Thoracic aorta (tissue), 2 donors: ENCODE results near the gene TBX4. TPM values are rescaled to one million over a fixed set of nuclear protein-coding genes. Genes with fewer than 3 reads are reported as not detected.

Source experiments
- ATAC-seq: fragments of 150-250 bp; one replicate; pipeline ENCODE4 v1.8.0; 2017; ENCODE audit warnings: low read depth; ENCODE audit not compliant: insufficient number of reproducible peaks, low FRiP score
- DNase-seq: peaks from one replicate; pipeline ENCODE4 v3.0.0-alpha.2; 2020; ENCODE audit warnings: low spot score
- H3K27ac ChIP-seq, 2 donors: fragments of 200-600 bp; sonication (generic); 1 replicate in 1 of 2; 2 replicates in 1 of 2; pipeline ENCODE4 v1.5.1; 2016; ENCODE audit warnings: mild to moderate bottlenecking in 2 of 2, moderate library complexity in 2 of 2
- H3K27me3 ChIP-seq: fragments of 200-600 bp; sonication (generic); replicated peaks from 2 replicates; pipeline ENCODE4 v1.6.0; 2016; ENCODE audit warnings: mild to moderate bottlenecking; ENCODE audit not compliant: insufficient read depth
- H3K36me3 ChIP-seq: fragments of 200-600 bp; sonication (generic); one replicate; pipeline ENCODE4 v1.5.1; 2016
- H3K4me1 ChIP-seq, 2 donors: fragments of 200-600 bp; sonication (generic); 1 replicate in 1 of 2; 2 replicates in 1 of 2; pipeline versions ENCODE4 v1.5.1 to v1.6.0; 2016; ENCODE audit warnings: low read depth in 2 of 2, mild to moderate bottlenecking in 1 of 2; ENCODE audit not compliant: control insufficient read depth in 1 of 2
- H3K4me3 ChIP-seq: fragments of 200-600 bp; sonication (generic); 2 replicates; pipeline ENCODE4 v1.5.1; 2016; ENCODE audit warnings: mild to moderate bottlenecking
- H3K9me3 ChIP-seq: fragments of 200-600 bp; sonication (generic); 2 replicates; pipeline ENCODE4 v1.5.1; 2016
- total RNA-seq, 2 donors: library from RNA; depleted of rRNA; stranded (reverse); fragments of >200 nt; gene quantifications; one replicate each; pipeline versions ENCODE4 v1.1.0 to v1.2.3, GENCODE V29; 2016
- TF ChIP-seq, protein P1 (sequence below): fragments of 200-600 bp; sonication (generic); IDR thresholded peaks from one replicate; pipeline ENCODE4 v1.5.1; 2019; ENCODE audit warnings: antibody characterized with exemption

Gene TBX4
- total RNA-seq, 2 donors from 2014 or later: not detected

DNA sequence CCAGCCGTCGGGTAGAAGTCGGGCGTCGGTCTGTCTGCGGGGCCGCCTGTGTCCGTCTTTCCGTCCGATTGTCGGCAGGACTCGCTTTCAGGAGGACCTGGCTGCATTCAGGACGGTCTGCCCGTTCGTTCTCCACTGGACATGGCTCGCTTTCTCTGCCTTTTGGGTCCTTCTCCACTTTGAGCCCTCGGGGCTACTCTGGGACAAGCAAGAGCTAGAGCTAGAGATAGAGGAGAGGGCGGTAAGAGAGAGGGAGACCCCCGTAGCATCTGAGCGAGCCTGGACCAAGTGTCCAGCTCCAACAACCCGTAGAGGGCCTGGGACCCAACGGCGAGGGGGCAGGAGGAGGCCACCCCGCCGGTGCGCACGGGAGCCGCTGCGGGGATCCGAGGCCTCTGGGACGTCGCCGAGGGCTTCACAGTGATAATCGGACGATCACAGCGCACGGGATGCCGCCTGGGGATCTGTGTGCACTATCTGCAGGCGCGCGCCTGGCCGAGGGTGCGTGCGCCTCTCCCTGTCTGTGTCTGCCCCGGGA lies 4.5 kb downstream of the TBX4 start:
- DNase-seq (no peak), ATAC-seq (no peak)
- Histone ChIP-seq H3K4me1 (peaks cover 10 to 24% of the 10 kb centered on the region in 2 donors), H3K4me3 (peak overlapping the region; percentile 66), H3K27ac (no peak overlapping the region), H3K9me3 (no peaks in the 10 kb centered on the region), H3K27me3 (peaks cover 41% of the 10 kb centered on the region), H3K36me3 (no peaks in the 10 kb centered on the region)
- TF ChIP-seq, protein P1, sequence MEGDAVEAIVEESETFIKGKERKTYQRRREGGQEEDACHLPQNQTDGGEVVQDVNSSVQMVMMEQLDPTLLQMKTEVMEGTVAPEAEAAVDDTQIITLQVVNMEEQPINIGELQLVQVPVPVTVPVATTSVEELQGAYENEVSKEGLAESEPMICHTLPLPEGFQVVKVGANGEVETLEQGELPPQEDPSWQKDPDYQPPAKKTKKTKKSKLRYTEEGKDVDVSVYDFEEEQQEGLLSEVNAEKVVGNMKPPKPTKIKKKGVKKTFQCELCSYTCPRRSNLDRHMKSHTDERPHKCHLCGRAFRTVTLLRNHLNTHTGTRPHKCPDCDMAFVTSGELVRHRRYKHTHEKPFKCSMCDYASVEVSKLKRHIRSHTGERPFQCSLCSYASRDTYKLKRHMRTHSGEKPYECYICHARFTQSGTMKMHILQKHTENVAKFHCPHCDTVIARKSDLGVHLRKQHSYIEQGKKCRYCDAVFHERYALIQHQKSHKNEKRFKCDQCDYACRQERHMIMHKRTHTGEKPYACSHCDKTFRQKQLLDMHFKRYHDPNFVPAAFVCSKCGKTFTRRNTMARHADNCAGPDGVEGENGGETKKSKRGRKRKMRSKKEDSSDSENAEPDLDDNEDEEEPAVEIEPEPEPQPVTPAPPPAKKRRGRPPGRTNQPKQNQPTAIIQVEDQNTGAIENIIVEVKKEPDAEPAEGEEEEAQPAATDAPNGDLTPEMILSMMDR: no peak

DNA sequence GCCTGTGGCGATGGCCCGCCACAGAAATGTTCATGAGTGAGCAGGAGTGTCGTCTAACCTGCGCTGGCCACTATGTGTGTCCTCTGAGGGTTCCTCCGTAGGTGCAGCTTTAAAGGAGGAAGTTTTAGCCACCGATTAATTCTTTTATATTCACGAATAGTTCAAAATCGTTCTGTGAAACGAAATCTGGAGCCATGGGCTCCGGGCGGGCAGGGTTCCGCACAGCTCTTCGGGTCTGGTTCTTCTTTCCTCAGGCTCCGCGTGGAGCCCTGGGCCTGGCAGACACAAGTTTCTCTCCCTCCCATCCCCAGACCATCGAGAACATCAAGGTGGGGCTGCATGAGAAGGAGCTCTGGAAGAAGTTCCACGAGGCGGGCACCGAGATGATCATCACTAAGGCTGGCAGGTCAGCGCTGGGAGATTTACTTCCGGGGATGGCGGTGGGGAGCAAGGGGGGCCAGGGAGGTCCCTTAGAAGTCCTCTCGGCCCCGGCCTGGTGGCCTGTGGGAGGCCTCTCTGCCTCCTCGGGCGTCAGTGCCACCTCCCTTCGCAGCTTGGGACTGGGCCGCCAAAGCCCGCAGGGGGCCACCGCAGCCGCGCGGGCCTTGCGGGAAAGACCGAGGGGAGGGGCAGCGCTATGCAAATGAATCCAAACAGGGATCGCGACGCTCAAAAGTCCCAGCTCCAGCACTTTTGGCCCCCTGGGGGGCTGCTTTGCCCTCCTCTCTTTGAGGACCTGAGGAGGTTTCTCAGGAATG lies 5.2 kb downstream of the TBX4 start:
- Histone ChIP-seq H3K36me3 (no peaks in the 10 kb centered on the region), H3K9me3 (no peaks in the 10 kb centered on the region), H3K27ac (no peak overlapping the region), H3K4me3 (peak overlapping the region; percentile 66), H3K4me1 (peaks cover 4 to 18% of the 10 kb centered on the region in 2 donors), H3K27me3 (peaks cover 40% of the 10 kb centered on the region)
- no peak for ATAC-seq
- TF ChIP-seq, protein P1: no peak
- no peak for DNase-seq

DNA sequence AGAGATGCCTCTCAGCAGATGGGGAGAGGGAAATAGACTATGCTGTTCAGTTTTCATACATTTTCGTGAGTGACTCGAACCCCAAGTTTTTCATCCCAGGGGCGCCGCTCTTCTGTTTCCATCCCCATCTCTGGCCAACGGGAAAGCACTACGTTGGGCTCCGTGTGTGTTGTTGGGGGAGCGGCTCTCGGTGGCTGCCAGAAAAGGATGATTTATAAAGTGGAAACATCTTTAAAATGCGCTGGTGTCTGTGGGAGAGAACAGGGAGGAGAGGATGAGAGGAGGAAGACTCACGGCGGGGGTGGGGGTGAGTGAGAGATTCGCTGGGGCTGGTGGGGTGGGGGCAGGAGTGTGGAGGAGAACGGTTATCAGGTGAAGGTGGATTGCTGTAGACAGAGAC lies 5.8 kb downstream of the TBX4 start:
- peaks cover 40% of the 10 kb centered on the region for H3K27me3 ChIP-seq
- ATAC-seq (no peak), DNase-seq (no peak)
- H3K27ac ChIP-seq: no peak overlapping the region
- TF ChIP-seq, protein P1: no peak
- H3K4me1 ChIP-seq: peaks cover 3 to 15% of the 10 kb centered on the region in 2 donors
- no peaks in the 10 kb centered on the region for H3K36me3 ChIP-seq
- peak overlapping the region; percentile 66 for H3K4me3 ChIP-seq
- no peaks in the 10 kb centered on the region for H3K9me3 ChIP-seq

DNA sequence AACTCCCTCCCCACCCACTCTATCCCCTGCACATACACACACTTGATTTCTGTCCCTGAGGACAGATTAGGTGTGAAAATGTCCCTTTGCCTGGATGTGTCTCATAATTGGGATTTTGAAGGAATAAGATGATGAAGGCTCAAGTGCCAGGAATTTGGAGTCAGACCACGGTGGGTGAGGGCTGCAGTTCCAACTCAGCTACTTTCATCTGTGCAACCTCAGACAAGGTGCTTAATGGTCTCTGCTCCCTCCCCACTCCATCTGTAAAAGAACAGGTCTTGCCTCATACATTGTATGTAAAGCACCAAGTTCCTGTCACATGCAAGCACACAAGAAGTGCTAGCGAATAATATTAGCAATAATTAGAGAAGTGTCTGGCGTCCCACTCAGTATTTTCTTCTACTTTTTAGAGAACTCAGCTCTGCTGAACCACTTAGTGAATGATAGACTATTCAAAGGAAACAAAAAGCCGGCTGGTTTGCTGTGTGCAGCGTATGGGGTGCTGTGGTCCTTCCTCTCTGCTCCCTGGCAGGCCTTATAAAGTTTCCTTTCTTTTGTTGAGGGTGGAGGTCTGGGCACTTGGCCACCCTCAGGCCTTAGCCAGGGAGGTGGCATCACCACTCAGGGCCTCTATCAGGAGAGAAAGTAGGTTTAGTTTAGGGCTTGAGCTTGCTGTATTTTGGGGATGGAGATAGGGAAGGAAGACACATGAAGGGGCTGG lies 6.4 kb downstream of the TBX4 start:
- Histone ChIP-seq H3K4me3 (no peak overlapping the region), H3K4me1 (peaks cover 3 to 15% of the 10 kb centered on the region in 2 donors), H3K27me3 (peaks cover 38% of the 10 kb centered on the region), H3K27ac (no peak overlapping the region), H3K36me3 (no peaks in the 10 kb centered on the region), H3K9me3 (no peaks in the 10 kb centered on the region)
- DNase-seq (no peak), ATAC-seq (no peak)
- TF ChIP-seq, protein P1: no peak

DNA sequence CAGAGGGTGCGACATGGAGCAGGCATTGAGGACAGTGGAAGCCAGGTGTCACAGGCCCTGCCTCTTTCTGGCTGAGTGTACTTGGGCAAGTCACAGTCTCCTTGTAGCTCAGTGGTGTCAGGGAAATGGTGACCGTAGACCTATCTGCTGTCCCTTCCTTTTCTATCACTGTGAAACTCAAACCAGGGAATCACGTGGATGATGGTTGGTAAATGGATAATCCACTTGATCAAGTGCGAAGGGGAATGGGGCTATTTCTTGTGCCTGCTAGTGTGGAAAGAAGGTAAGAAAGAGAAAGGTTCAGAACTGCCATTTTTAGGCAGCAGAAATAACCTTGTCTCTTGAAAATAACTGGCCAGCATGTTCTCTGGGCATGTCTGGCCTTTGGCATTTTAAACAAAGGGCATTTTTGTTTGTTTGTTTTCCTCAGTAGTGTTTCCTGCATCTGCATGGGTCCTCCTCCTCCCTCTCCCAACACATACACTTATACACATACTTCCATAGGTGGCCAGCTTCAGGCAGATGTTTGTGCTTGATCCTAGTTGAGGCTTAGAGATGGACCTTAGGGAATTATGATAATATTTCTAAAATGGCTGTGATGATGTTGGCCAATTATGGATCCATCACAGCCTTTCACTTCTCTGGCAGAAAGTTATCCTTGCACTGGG lies 7.1 kb downstream of the TBX4 start:
- H3K36me3 ChIP-seq: no peaks in the 10 kb centered on the region
- TF ChIP-seq, protein P1: no peak
- DNase-seq (no peak), ATAC-seq (no peak)
- H3K4me3 ChIP-seq: no peak overlapping the region
- peaks cover 32% of the 10 kb centered on the region for H3K27me3 ChIP-seq
- no peak overlapping the region for H3K27ac ChIP-seq
- peaks cover 3 to 14% of the 10 kb centered on the region in 2 donors for H3K4me1 ChIP-seq
- H3K9me3 ChIP-seq: no peaks in the 10 kb centered on the region
